ENCODE measurements around the gene ARID3A.
"Not testable (repeated sequence)": the region's sequence is repeated elsewhere in the genome, so short reads cannot be mapped to it uniquely, and the experiment has no call there.

The ARID3A gene

DNA sequence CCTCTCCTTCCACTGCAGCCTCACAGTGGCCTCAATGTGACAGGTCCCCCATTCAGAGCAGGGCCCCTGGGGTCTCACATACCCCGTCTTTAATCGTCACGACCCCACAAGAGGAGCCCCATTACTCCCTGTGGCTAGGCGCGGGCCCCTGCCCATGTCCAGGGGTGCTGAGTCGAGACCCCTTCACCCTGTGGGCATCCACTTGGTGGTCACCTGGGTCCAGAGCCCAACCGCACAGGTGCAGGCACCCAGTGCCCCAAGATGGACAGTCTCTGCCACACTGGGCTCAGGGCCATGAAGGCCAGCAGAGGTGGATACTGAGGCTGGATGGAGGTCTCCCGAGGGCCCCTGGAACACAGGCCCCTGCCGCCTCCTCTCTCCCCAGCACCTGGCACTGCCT, 92.1 kb downstream of the ARID3A start:
- peak overlapping the region; percentile 44 for H3K4me3 ChIP-seq (ENCODE audit: low read length)
- peaks cover 29% of the 10 kb centered on the region for H3K4me1 ChIP-seq (ENCODE audit: control insufficient read depth, insufficient read depth, low read length)
- no peak overlapping the region for H3K9ac ChIP-seq (ENCODE audit: low read length)
- no peaks in the 10 kb centered on the region for H3K27me3 ChIP-seq (ENCODE audit: control insufficient read depth, insufficient read depth, low read length)
- no peak overlapping the region for H3K27ac ChIP-seq (ENCODE audit: low read depth, low read length)
- peaks cover 3% of the 10 kb centered on the region for H3K36me3 ChIP-seq (ENCODE audit: control insufficient read depth, insufficient read depth, low read length)

DNA sequence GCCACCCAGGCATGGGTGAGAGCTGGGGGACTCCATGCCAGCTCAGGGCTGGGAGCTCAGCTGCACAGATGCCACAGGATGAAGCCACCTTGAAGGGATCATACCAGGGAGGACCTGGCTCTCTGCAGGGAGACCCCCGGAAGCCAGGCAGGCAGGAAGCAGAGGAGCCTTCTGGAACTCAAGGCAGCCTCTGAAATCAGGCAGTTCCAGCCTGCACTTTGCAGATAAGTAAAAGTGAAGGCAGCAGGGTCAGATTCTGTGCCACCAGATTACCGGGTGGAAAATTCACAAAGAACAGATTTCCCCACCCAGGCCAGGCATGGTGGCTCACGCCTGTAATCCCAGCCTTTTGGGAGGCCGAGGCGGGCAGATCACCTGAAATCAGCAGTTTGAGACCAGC, 92.6 kb downstream of the ARID3A start:
- Histone ChIP-seq H3K36me3 (ENCODE audit: control insufficient read depth, insufficient read depth, low read length) (peaks cover 3% of the 10 kb centered on the region), H3K27ac (ENCODE audit: low read depth, low read length) (no peak overlapping the region), H3K9ac (ENCODE audit: low read length) (no peak overlapping the region), H3K4me3 (ENCODE audit: low read length) (no peak overlapping the region), H3K4me1 (ENCODE audit: control insufficient read depth, insufficient read depth, low read length) (peaks cover 29% of the 10 kb centered on the region), H3K27me3 (ENCODE audit: control insufficient read depth, insufficient read depth, low read length) (no peaks in the 10 kb centered on the region)

DNA sequence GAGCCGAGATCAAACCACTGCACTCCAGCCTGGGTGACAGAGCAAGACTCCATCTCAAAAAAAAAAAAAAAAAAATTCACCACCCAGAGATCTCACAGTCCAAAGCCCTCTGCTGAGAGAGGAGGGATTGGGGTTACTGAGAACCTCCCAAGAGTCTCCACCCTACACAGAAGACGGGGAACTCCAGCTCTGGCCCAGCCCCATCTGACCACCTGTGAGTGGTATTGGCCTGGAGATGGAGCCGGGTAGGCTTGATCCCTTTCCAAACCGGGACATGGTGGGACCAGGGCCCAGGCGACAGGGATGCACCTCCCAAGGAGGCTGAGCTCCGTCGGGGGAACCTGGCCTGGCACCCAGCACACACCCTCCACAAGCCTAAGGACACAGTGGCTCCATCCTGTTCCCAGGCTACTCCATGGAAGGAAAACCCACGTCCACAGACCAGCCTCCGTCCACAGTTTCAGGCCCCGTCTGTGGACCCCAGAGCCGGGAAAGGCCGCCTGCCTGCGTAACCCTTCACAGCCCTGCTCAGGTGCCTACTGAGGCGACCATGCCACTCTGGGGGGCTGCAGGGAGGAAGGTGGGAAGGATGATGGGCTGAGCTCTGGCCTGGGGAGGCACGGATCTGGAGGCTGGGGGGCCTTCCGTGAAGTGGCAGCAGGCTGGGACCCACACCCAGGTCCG, 93.2 kb downstream of the ARID3A start:
- Histone ChIP-seq H3K4me3 (ENCODE audit: low read length) (peak overlapping the region; percentile 77), H3K9ac (ENCODE audit: low read length) (no peak overlapping the region), H3K36me3 (ENCODE audit: control insufficient read depth, insufficient read depth, low read length) (no peaks in the 10 kb centered on the region), H3K4me1 (ENCODE audit: control insufficient read depth, insufficient read depth, low read length) (peaks cover 29% of the 10 kb centered on the region), H3K27me3 (ENCODE audit: control insufficient read depth, insufficient read depth, low read length) (no peaks in the 10 kb centered on the region), H3K27ac (ENCODE audit: low read depth, low read length) (no peak overlapping the region)

DNA sequence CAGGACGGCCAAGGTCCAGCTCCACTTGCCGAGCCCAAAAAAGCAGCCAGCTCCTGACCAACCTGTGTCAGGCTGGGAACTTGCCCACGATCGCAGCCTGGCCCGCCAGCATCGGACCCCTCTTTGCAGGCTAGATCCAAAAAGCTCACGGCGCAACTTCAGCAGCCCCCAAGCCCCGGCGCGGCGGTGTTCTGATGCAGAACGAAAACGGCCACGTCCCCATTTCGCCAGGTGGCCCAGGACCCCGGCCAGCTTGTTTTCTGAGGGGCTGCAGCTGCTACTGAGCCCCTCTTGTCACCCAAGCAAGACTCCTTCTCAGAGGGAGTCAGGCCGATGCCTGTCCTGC, 93.8 kb downstream of the ARID3A start:
- peak overlapping the region; percentile 77 for H3K4me3 ChIP-seq (ENCODE audit: low read length)
- no peak overlapping the region for H3K27ac ChIP-seq (ENCODE audit: low read depth, low read length)
- no peaks in the 10 kb centered on the region for H3K27me3 ChIP-seq (ENCODE audit: control insufficient read depth, insufficient read depth, low read length)
- peak overlapping the region; percentile 14 for H3K9ac ChIP-seq (ENCODE audit: low read length)
- H3K4me1 ChIP-seq (ENCODE audit: control insufficient read depth, insufficient read depth, low read length) = peaks cover 29% of the 10 kb centered on the region
- no peaks in the 10 kb centered on the region for H3K36me3 ChIP-seq (ENCODE audit: control insufficient read depth, insufficient read depth, low read length)

DNA sequence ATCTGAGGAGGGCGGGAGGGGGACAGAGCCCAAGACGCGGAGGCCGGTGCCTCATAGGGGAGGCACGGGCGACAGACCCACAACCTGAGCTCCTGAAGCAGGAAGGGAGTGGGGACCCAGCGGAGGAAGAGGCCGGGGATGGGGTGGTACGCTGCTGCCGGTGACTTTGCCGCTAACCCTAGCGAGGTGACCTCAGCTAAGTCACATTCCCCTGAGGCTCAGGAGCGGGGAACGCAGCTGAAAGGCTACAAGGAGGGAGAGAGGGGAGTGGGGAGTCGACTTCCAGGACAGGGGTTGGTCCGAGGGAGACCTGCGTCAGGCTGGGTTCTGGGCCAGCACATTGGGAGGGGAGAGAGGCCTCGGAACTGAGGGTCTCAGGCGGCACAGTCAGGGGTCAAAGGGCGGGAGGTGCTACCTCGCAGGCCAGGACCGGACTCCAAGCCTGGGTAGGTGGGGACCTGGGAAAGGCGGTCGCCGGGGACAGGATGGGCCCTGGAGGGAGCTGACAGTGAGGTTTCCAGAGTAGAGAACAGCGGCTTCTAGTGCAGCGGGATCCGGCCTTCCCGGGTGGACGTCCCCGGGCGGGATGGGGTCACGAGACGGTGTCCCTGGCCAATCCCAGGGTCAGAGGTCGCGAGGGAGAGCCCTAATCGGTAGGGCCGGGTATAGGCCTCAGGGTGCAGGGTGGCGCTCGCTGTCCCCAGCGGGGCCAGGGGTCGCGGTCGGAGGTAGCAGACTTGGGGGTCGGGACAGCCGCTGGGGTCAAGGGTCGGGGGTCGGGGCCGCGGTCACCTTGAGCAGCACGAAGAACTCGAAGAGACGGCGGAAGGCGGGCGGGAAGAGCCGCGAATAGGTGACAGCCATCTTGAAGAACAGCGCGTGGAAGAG, 94.4 kb downstream of the ARID3A start:
- Histone ChIP-seq H3K4me1 (ENCODE audit: control insufficient read depth, insufficient read depth, low read length) (peaks cover 29% of the 10 kb centered on the region), H3K9ac (ENCODE audit: low read length) (peak overlapping the region; percentile 14)

DNA sequence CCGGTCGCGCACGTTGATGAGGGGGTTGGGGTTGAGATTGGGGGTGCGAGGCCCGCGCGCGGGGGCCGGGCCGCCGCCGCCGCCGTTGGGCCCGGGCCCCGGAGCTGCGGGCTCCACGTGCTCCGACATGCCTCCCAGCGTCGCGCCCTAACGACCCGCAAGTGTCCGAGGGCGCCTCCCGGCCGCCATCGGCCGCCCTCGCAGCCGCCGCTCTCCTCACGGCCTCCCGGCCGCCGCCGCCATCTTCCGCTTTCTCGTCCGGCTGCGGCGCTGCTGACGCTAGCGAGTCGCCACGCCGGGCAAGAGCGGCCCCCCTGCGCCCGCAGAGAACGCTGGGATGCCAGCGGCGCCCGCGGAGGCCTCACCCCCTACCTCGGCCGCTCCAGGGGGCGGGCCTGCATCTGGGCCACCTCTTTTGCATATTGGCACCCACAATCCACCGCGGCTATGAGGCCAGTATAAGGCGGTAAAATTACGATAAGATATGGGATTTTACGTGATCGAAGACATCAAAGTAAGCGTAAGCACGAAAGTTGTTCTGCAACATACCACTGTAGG, 95.1 kb downstream of the ARID3A start, which contains the start of gene TMEM259:
Gene TMEM259 (minus strand): TSS at position 256 of the 558 bp plus-strand sequence. CDS start 127 bp downstream, at position 129.
- peak within 1 kb of the TSS; percentile 77 for H3K4me3 ChIP-seq (ENCODE audit: low read length)
- H3K4me1 ChIP-seq (ENCODE audit: control insufficient read depth, insufficient read depth, low read length) = peaks cover 29% of the 10 kb centered on the region
- H3K27ac ChIP-seq (ENCODE audit: low read depth, low read length) = peak within 1 kb of the TSS; percentile 90
- H3K9ac ChIP-seq (ENCODE audit: low read length) = peak within 1 kb of the TSS; percentile 40
- no peaks in the 10 kb centered on the region for H3K27me3 ChIP-seq (ENCODE audit: control insufficient read depth, insufficient read depth, low read length)
- H3K36me3 ChIP-seq (ENCODE audit: control insufficient read depth, insufficient read depth, low read length) = no peaks in the 10 kb centered on the region

More for the DNA sequence above, 94.4 kb downstream of the ARID3A start:
- peak overlapping the region; percentile 77 for H3K4me3 ChIP-seq (ENCODE audit: low read length)
- no peaks in the 10 kb centered on the region for H3K27me3 ChIP-seq (ENCODE audit: control insufficient read depth, insufficient read depth, low read length)
- no peaks in the 10 kb centered on the region for H3K36me3 ChIP-seq (ENCODE audit: control insufficient read depth, insufficient read depth, low read length)
- peak overlapping the region; percentile 64 for H3K27ac ChIP-seq (ENCODE audit: low read depth, low read length)

DNA sequence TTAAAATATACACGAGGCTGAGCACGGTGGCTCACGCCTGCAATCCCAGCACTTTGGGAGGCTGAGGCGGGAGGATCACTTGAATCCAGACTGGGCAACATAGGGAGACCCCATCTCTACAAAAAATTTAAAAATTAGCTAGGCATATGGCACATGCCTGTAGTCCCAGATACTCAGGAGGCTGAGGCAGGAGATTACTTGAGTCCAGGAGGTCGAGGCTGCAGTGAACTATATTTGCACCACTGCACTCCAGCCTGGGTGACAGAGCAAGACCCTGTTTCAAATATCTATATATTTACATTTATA, 98.0 kb downstream of the ARID3A start:
- not testable (repeated sequence) for H3K9ac ChIP-seq (ENCODE audit: low read length); H3K4me3 ChIP-seq (ENCODE audit: low read length); H3K4me1 ChIP-seq (ENCODE audit: control insufficient read depth, insufficient read depth, low read length); H3K27ac ChIP-seq (ENCODE audit: low read depth, low read length); H3K27me3 ChIP-seq (ENCODE audit: control insufficient read depth, insufficient read depth, low read length); H3K36me3 ChIP-seq (ENCODE audit: control insufficient read depth, insufficient read depth, low read length)

DNA sequence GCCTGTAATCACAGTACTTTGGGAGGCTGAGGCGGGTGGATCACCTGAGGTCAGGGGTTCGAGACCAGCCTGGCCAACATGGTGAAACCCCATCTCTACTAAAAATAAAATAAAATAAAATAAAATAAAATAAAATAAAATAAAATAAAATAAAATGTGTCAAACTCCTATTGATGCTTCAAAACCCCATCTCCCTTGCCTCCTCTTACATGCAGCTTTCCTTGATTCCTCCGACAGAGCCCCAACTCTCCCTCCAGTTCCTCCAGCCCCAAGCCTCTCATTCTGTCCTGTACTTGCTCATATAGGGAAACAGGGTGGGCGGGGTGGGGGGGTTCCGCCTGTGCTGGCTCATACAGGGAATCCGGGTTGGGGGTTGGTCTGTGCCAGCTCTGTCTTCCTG, 99.2 kb downstream of the ARID3A start:
- not testable (repeated sequence) for H3K36me3 ChIP-seq (ENCODE audit: control insufficient read depth, insufficient read depth, low read length); H3K4me3 ChIP-seq (ENCODE audit: low read length); H3K27me3 ChIP-seq (ENCODE audit: control insufficient read depth, insufficient read depth, low read length); H3K9ac ChIP-seq (ENCODE audit: low read length); H3K4me1 ChIP-seq (ENCODE audit: control insufficient read depth, insufficient read depth, low read length); H3K27ac ChIP-seq (ENCODE audit: low read depth, low read length)

All from rectal smooth muscle tissue (tissue), 1 donor.